ENCODE results near the gene ACRBP. TPM values are rescaled to one million over a fixed set of nuclear protein-coding genes. Genes with fewer than 3 reads are reported as not detected.

Gene ACRBP
- total and polyA plus RNA-seq, 2 donors (not counting 3 experiments of a cell fraction or from before 2014, with no cell fraction given): 1.3 to 5.7 TPM

DNA sequence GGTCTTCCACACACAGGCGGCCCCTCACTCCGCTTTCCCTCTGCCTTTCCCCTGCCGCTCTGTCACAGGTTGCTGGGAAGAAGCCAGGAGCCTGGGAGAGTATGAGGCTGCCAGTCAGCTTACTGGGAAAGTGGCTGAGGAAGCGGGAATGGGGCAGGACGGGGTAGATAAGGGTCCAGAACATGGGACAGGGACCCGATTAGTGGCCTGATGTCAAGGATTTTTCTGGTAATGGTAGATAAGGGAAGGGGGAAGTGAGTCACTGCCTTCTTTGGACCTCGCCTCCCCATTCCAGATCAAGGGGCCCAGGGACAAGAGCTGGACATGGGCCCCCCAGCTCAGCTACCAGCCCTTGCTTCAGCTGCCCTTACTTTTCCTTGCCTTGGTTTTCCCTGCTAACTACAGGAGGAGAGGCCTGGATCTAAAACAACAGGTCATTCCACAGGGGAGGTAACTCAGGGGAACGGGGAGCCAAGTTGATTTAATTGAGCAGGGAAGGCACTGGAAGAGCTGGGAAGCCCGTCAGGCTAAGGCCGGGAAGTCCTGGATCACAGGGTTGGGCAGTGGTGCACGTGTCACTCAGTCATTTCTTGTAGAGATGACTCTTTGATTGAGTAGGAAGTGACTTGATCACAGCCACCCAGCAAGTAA, 8.0 kb downstream of the ACRBP start:
- Histone ChIP-seq H3K36me3 (ENCODE audit: control insufficient read depth in 2 of 2, extremely low read depth in 1 of 2, insufficient read depth in 2 of 2, low read length in 2 of 2) (no peaks in the 10 kb centered on the region), H3K9me3 (replicated peaks; ENCODE audit: control insufficient read depth, insufficient read depth, low read length) (no peaks in the 10 kb centered on the region), H3K4me1 (ENCODE audit: control insufficient read depth, extremely low read depth, insufficient read depth, low read length) (peaks cover 13% of the 10 kb centered on the region), H4K20me1 (replicated peaks; ENCODE audit: control insufficient read depth, extremely low read depth, insufficient read depth, low read length) (no peaks in the 10 kb centered on the region), H3K4me3 (replicated peaks in 1 of 3; ENCODE audit: insufficient read depth in 1 of 3, low read depth in 1 of 3, low read length in 3 of 3) (no peak overlapping the region), H3K79me2 (ENCODE audit: control insufficient read depth, insufficient read depth, low read length) (no peaks in the 10 kb centered on the region), H3K9ac (replicated peaks; ENCODE audit: extremely low read depth, insufficient read depth, low read length) (no peak overlapping the region), H3K27me3 (ENCODE audit: control insufficient read depth in 2 of 2, insufficient read depth in 2 of 2, low read length in 2 of 2) (peaks cover 0 to 2% of the 10 kb centered on the region in 2 experiments), H3K4me2 (ENCODE audit: insufficient read depth, low read length) (no peak overlapping the region), H3K9me1 (replicated peaks; ENCODE audit: control insufficient read depth, extremely low read depth, insufficient read depth, low read length) (no peaks in the 10 kb centered on the region), H2AFZ (ENCODE audit: low read depth, low read length) (peak overlapping the region; percentile 47), H3K27ac (ENCODE audit: insufficient read depth, low read depth, low read length) (peak overlapping the region; percentile 33)
- TF ChIP-seq POLR2AphosphoS5 (IDR thresholded peaks at IDR 0.05; ENCODE audit: insufficient read depth, low read depth, low read length) (peak; percentile 47), EZH2 (IDR thresholded peaks at IDR 0.05; ENCODE audit: borderline replicate concordance, low read depth, low read length, severe bottlenecking) (no peak), GATA2 (IDR thresholded peaks at IDR 0.05; ENCODE audit: insufficient read depth, insufficient read length, low read depth, low read length) (peak; percentile 84), POLR2A (IDR thresholded peaks at IDR 0.05; ENCODE audit: low read depth, low read length) (no peak), MYC (IDR thresholded peaks at IDR 0.05; ENCODE audit: low read depth, low read length) (no peak), JUN (IDR thresholded peaks at IDR 0.05; ENCODE audit: borderline replicate concordance, insufficient read depth, insufficient read length, low read depth) (peak; percentile 63), FOS (IDR thresholded peaks at IDR 0.05; ENCODE audit: borderline replicate concordance, insufficient read depth, low read length) (no peak)
- TF ChIP-seq, protein P1, sequence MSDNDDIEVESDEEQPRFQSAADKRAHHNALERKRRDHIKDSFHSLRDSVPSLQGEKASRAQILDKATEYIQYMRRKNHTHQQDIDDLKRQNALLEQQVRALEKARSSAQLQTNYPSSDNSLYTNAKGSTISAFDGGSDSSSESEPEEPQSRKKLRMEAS (IDR thresholded peaks at IDR 0.05; ENCODE audit: insufficient read depth, insufficient read length): peak; percentile 22
- TF ChIP-seq, protein P2, sequence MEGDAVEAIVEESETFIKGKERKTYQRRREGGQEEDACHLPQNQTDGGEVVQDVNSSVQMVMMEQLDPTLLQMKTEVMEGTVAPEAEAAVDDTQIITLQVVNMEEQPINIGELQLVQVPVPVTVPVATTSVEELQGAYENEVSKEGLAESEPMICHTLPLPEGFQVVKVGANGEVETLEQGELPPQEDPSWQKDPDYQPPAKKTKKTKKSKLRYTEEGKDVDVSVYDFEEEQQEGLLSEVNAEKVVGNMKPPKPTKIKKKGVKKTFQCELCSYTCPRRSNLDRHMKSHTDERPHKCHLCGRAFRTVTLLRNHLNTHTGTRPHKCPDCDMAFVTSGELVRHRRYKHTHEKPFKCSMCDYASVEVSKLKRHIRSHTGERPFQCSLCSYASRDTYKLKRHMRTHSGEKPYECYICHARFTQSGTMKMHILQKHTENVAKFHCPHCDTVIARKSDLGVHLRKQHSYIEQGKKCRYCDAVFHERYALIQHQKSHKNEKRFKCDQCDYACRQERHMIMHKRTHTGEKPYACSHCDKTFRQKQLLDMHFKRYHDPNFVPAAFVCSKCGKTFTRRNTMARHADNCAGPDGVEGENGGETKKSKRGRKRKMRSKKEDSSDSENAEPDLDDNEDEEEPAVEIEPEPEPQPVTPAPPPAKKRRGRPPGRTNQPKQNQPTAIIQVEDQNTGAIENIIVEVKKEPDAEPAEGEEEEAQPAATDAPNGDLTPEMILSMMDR (IDR thresholded peaks at IDR 0.05; ENCODE audit: extremely low read depth in 1 of 2, insufficient read depth in 1 of 2, low read depth in 1 of 2, low read length in 2 of 2): no peak
- ChIA-PET POLR2A (interaction anchor here (0.8 kb wide), 1 partner anchor 49 kb away, joined by 3 read pairs; no protein-coding TSS in a partner anchor), CTCF (interaction anchor here (1.2 to 2.1 kb wide), 2 partner anchors 19 to 25 kb away, joined by 3 to 12 read pairs; no protein-coding TSS in a partner anchor)
- BruUV-seq (replicated peaks): no TSS peak
- FAIRE-seq (peak; percentile 73), DNase-seq (ENCODE audit: low read depth, low spot score) (peak; percentile 91)
- dilution Hi-C loops (cut with MboI; ENCODE audit: extremely low pct_ligation_motif_present, low sequenced_read_pairs): no loop called here
- intact Hi-C loops (cut with micrococcal nuclease): loop anchor here (2.0 kb wide), 1 partner anchor 18 kb away; no protein-coding TSS in a partner anchor
